GM23248 (cell line): ENCODE data around the gene WDR54.

Source experiments
- EZH2 ChIP-seq: fragments of 200-600 bp; sonication (generic); IDR thresholded peaks from 2 replicates; pipeline ENCODE4 v1.6.1; 2018; ENCODE audit warnings: antibody characterized with exemption, mild to moderate bottlenecking; ENCODE audit not compliant: insufficient read depth, poor library complexity, severe bottlenecking
- EZH2phosphoT487 ChIP-seq: fragments of 200-600 bp; sonication (generic); IDR thresholded peaks from 2 replicates; pipeline ENCODE4 v1.6.1; 2018; ENCODE audit warnings: antibody characterized with exemption, moderate library complexity, mild to moderate bottlenecking, low read depth; ENCODE audit not compliant: insufficient read depth

- no peak for TF ChIP-seq EZH2
- TF ChIP-seq EZH2phosphoT487 = no peak
These were observed 45.7 kb upstream of the WDR54 start for GRCh38 chr2:74375838-74376237.
